Activated effector memory CD4-positive, alpha-beta T cell treated with Interleukin-2 at 50 U/mL for 16 hours (primary cell): ENCODE measurements around the gene ANTXR2.

Experiments used
- DNase-seq: peaks from one replicate; pipeline ENCODE4 v3.0.0-alpha.2; 2020

ANTXR2 gene

GRCh38 chr4:80065601-80066000 is 7.4 kb downstream of the ANTXR2 start:
- no peak for DNase-seq

- no peak for DNase-seq
Measured at GRCh38 chr4:80062527-80062926, 10.5 kb downstream of the ANTXR2 start.

- DNase-seq, result no peak
Measured at GRCh38 chr4:80060804-80061203, 12.2 kb downstream of the ANTXR2 start.

GRCh38 chr4:80058740-80059139 is 14.3 kb downstream of the ANTXR2 start:
- no peak for DNase-seq

GRCh38 chr4:80054375-80054774 is 18.7 kb downstream of the ANTXR2 start:
- no peak for DNase-seq

GRCh38 chr4:80053140-80053910 is 19.7 kb downstream of the ANTXR2 start:
- no peak for DNase-seq

- DNase-seq, result no peak
Measured at GRCh38 chr4:80049813-80050534, 23.1 kb downstream of the ANTXR2 start.

GRCh38 chr4:80049402-80049801 is 23.6 kb downstream of the ANTXR2 start:
- no peak for DNase-seq

- DNase-seq, result no peak
Measured at GRCh38 chr4:80045786-80046185, 27.2 kb downstream of the ANTXR2 start.

GRCh38 chr4:80043541-80043940 is 29.5 kb downstream of the ANTXR2 start:
- DNase-seq, result no peak

- no peak for DNase-seq
Measured at GRCh38 chr4:80042821-80043220, 30.2 kb downstream of the ANTXR2 start.

- no peak for DNase-seq
Measured at GRCh38 chr4:80037864-80038263, 35.2 kb downstream of the ANTXR2 start.

- DNase-seq, result no peak
Measured at GRCh38 chr4:80036949-80037685, 35.9 kb downstream of the ANTXR2 start.

- DNase-seq, result no peak
Measured at GRCh38 chr4:80036306-80036705, 36.7 kb downstream of the ANTXR2 start.

GRCh38 chr4:80035336-80035735 is 37.7 kb downstream of the ANTXR2 start:
- DNase-seq, result no peak

- no peak for DNase-seq
Measured at GRCh38 chr4:80033581-80033980, 39.4 kb downstream of the ANTXR2 start.

GRCh38 chr4:80029364-80029763 is 43.7 kb downstream of the ANTXR2 start:
- no peak for DNase-seq

GRCh38 chr4:80027611-80028010 is 45.4 kb downstream of the ANTXR2 start:
- no peak for DNase-seq

GRCh38 chr4:80026100-80026499 is 46.9 kb downstream of the ANTXR2 start:
- no peak for DNase-seq

- DNase-seq, result no peak
Measured at GRCh38 chr4:80024335-80024734, 48.7 kb downstream of the ANTXR2 start.

- no peak for DNase-seq
Measured at GRCh38 chr4:80022282-80022681, 50.7 kb downstream of the ANTXR2 start.

- DNase-seq, result no peak
Measured at GRCh38 chr4:80017125-80017854, 55.7 kb downstream of the ANTXR2 start.

- DNase-seq, result no peak
Measured at GRCh38 chr4:80016506-80016905, 56.5 kb downstream of the ANTXR2 start.
